GM12878 (cell line): ENCODE results near the gene ZNF385D. TPM values are rescaled to one million over a fixed set of nuclear protein-coding genes. Genes with fewer than 3 reads are reported as not detected.
"Not testable (repeated sequence)": the region's sequence is repeated elsewhere in the genome, so short reads cannot be mapped to it uniquely, and the experiment has no call there.

Experiments used
- ATAC-seq: fragments of 200-7000 bp; cut with Tn5 transposase; 3 replicates; pipeline ENCODE4 v1.9.1; 2020; ENCODE audit warnings: mild to moderate bottlenecking, moderate library complexity
- BruUV-seq: library from RNA; stranded (reverse); fragments of 400-500 nt; replicated peaks from 2 replicates; lab custom pipeline; 2021; lab: Mats Ljungman, UMichigan
- CTCF ChIA-PET: fragments of 300-600 bp; sonication (Branson Sonifier 250); formaldehyde crosslinking; extraction: SDS; loops from one replicate; lab custom pipeline; 2021; ENCODE audit warnings: inconsistent platforms; lab: Yijun Ruan, JAX
- POLR2A ChIA-PET: fragments of 350-600 bp; formaldehyde crosslinking; extraction: SDS; loops from one replicate; lab custom pipeline; 2021; ENCODE audit warnings: inconsistent platforms; lab: Charles Lee
- RAD21 ChIA-PET: fragments of 300-600 bp; sonication (Branson Sonifier 250); formaldehyde crosslinking; loops from one replicate; lab custom pipeline; 2023; ENCODE audit warnings: antibody characterized with exemption; ENCODE audit not compliant: unreplicated experiment; lab: Charles Lee
- SMC1A ChIA-PET: fragments of 300-600 bp; sonication (Branson Sonifier 250); formaldehyde crosslinking; loops from one replicate; lab custom pipeline; 2023; ENCODE audit not compliant: unreplicated experiment, uncharacterized antibody; lab: Charles Lee
- DNase-seq: peaks from one replicate; pipeline ENCODE4 v3.0.0-alpha.2; 2011; ENCODE audit warnings: low read depth, low spot score
- FAIRE-seq: peaks from 3 replicates; lab custom pipeline; 2011; peaks lifted over from hg19 to GRCh38; lab: Jason Lieb, UNC
- H2AFZ ChIP-seq: 2 replicates; pipeline ENCODE4 v1.6.0; 2011; ENCODE audit warnings: low read depth, low read length, control low read depth; ENCODE audit not compliant: control insufficient read depth
- H3K27ac ChIP-seq: 2 replicates; pipeline ENCODE4 v1.5.1; 2011; ENCODE audit warnings: control low read depth; ENCODE audit not compliant: control insufficient read depth, insufficient read depth
- H3K27me3 ChIP-seq, 2 experiments: replicated peaks in 1 of 2; 2 replicates each; pipeline versions ENCODE4 v1.6.0 to v1.6.1; 2011; ENCODE audit warnings: low read length in 1 of 2; ENCODE audit not compliant: control insufficient read depth in 2 of 2, insufficient read depth in 2 of 2
- H3K36me3 ChIP-seq, 2 experiments: 2 replicates each; pipeline ENCODE4 v1.5.1; 2011; ENCODE audit warnings: low read length in 1 of 2; ENCODE audit not compliant: control insufficient read depth in 2 of 2, insufficient read depth in 2 of 2
- H3K4me1 ChIP-seq: 2 replicates; pipeline ENCODE4 v1.6.1; 2011; ENCODE audit warnings: mild to moderate bottlenecking, low read length, moderate library complexity, mixed read lengths; ENCODE audit not compliant: control insufficient read depth, insufficient read depth
- H3K4me2 ChIP-seq: 2 replicates; pipeline ENCODE4 v1.6.0; 2011; ENCODE audit warnings: control low read depth; ENCODE audit not compliant: control insufficient read depth, insufficient read depth
- H3K4me3 ChIP-seq: fragments of 200-600 bp; sonication (generic); 2 replicates; pipeline ENCODE4 v1.5.1; 2016
- H3K79me2 ChIP-seq: 2 replicates; pipeline ENCODE4 v1.6.0; 2011; ENCODE audit warnings: low read length; ENCODE audit not compliant: control insufficient read depth, insufficient read depth
- H3K9ac ChIP-seq: 2 replicates; pipeline ENCODE4 v1.8.0; 2011; ENCODE audit warnings: low read length, control low read depth, mixed read lengths; ENCODE audit not compliant: control insufficient read depth, insufficient read depth
- H3K9me3 ChIP-seq: replicated peaks from 3 replicates; pipeline ENCODE4 v1.5.1; 2011; ENCODE audit warnings: mild to moderate bottlenecking, low read length; ENCODE audit not compliant: control insufficient read depth, insufficient read depth
- H4K20me1 ChIP-seq: 2 replicates; pipeline ENCODE4 v1.6.0; 2011; ENCODE audit not compliant: control insufficient read depth, insufficient read depth
- BMI1 ChIP-seq: fragments of 450-650 bp; IDR thresholded peaks from 2 replicates; pipeline ENCODE4 v1.6.1; 2016; ENCODE audit warnings: mild to moderate bottlenecking, moderate library complexity, borderline replicate concordance
- EGR1 ChIP-seq, 2 experiments: IDR thresholded peaks; 1 replicate in 1 of 2; 2 replicates in 1 of 2; pipeline ENCODE4 v1.6.1; 2011 to 2012; ENCODE audit warnings: low read depth in 2 of 2, low read length in 2 of 2, borderline replicate concordance in 1 of 2, mild to moderate bottlenecking in 1 of 2, moderate library complexity in 1 of 2
- ESRRA ChIP-seq: IDR thresholded peaks from 2 replicates; pipeline ENCODE4 v1.6.1; 2012; ENCODE audit warnings: mild to moderate bottlenecking, low read length, improper control_type of control experiment
- HDAC6 ChIP-seq: fragments of 200-600 bp; sonication (generic); IDR thresholded peaks from one replicate; pipeline ENCODE4 v1.8.0; 2017; ENCODE audit warnings: antibody characterized with exemption; ENCODE audit not compliant: unreplicated experiment
- IKZF1 ChIP-seq: fragments of 450-650 bp; conservative IDR thresholded peaks from 2 replicates; pipeline ENCODE4 v1.6.1; 2017; ENCODE audit warnings: antibody characterized with exemption, mild to moderate bottlenecking
- NFIC ChIP-seq: IDR thresholded peaks from 2 replicates; pipeline ENCODE4 v1.6.1; 2012; ENCODE audit warnings: low read depth, mild to moderate bottlenecking, inconsistent platforms, low read length, moderate library complexity
- RAD51 ChIP-seq: fragments of 450-650 bp; IDR thresholded peaks from 2 replicates; pipeline ENCODE4 v1.6.1; 2016; ENCODE audit warnings: moderate library complexity, mild to moderate bottlenecking, inconsistent platforms
- SMAD5 ChIP-seq: IDR thresholded peaks from 2 replicates; pipeline ENCODE4 v1.6.1; 2016; ENCODE audit warnings: antibody characterized with exemption, low read depth
- TARDBP ChIP-seq: IDR thresholded peaks from 2 replicates; pipeline ENCODE4 v1.6.1; 2016; ENCODE audit warnings: borderline replicate concordance
- ZNF207 ChIP-seq: fragments of 450-650 bp; IDR thresholded peaks from 2 replicates; pipeline ENCODE4 v1.6.1; 2014; ENCODE audit warnings: antibody characterized with exemption, mild to moderate bottlenecking, borderline replicate concordance
- WGBS: methylation state at CpG from one replicate; pipeline ENCODE4 v1.1.6; 2016; ENCODE audit warnings: low lambda C conversion rate; ENCODE audit not compliant: insufficient replicate concordance, insufficient coverage; ENCODE audit errors: missing lambda C conversion rate; 5-methylcytosine and 5-hydroxymethylcytosine counted together
- in situ Hi-C: fragments of 300-500 bp; cut with MboI; formaldehyde crosslinking; loops from 9 replicates; pipeline ENCODE4 v1.14.3; 2018; ENCODE audit warnings: mixed read lengths
- intact Hi-C: fragments of 100-400 bp; cut with micrococcal nuclease; formaldehyde crosslinking; loops from one replicate; pipeline ENCODE4 v1.14.2; 2022; ENCODE audit not compliant: unreplicated experiment
- polyA plus RNA-seq, 11 experiments: library from polyadenylated mRNA; depleted of rRNA in 4 of 11; unstranded in 6 of 11; stranded (reverse) in 5 of 11; fragments of >200 nt; fragmentation: Nextera tagmentation in 4 of 11; fragmentation: Illumina TruSeq in 1 of 11; extraction: Ambion mirVana in 4 of 11; extraction: Trizol in 1 of 11; gene quantifications; 1 replicate in 1 of 11; 2 replicates in 10 of 11; pipeline versions ENCODE4 v1.2.1 to v1.2.3, GENCODE V29; 2011 to 2016; ENCODE audit warnings: inconsistent platforms in 2 of 11, missing spikeins in 2 of 11, low read depth in 1 of 11
- total RNA-seq, 4 experiments: library from RNA; depleted of rRNA in 3 of 4; stranded (reverse); fragments of >200 nt in 3 of 4; fragmentation: Illumina TruSeq in 1 of 4; extraction: Trizol in 1 of 4; gene quantifications; 2 replicates each; pipeline versions ENCODE4 v1.2.1 to v1.2.3, GENCODE V29; 2013 to 2021

ZNF385D gene
- total and polyA plus RNA-seq, 10 of the 15 experiments (the other 5 are each of a cell fraction or from before 2014, with no cell fraction given), result 0.01 to 0.62 (median 0.18) TPM; not detected in 5

DNA sequence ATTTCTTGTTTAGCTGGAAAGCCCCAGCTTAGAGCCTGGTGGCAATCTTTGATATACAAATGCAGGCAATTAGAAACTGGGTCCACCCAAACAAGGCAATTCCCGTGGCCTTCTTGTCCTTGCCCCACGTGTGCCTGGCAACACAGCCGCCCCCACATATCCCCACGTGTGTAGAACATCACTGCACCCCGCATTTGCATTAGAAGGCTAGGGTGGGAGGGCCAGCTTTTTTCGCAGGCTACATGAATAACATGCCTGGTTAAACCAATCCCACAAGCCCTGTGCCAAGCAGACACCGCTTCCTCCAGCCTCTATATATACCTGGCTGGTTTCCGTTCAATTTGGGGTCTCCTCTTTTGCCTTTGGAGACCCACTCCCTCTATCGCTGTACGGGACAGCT, 250.2 kb downstream of the ZNF385D start:
- Histone ChIP-seq H3K4me1 (no peaks in the 10 kb centered on the region), H3K79me2 (no peaks in the 10 kb centered on the region), H3K9ac (no peak overlapping the region), H3K36me3 (no peaks in the 10 kb centered on the region), H3K27me3 (no peaks in the 10 kb centered on the region; a peak in 1 of 4 replicates), H3K9me3 (no peaks in the 10 kb centered on the region), H3K4me2 (no peak overlapping the region), H2AFZ (no peak overlapping the region), H4K20me1 (no peaks in the 10 kb centered on the region), H3K4me3 (no peak overlapping the region), H3K27ac (no peak overlapping the region)
- BruUV-seq, result no TSS peak
- ChIA-PET POLR2A (no interaction called here), CTCF (no interaction called here), RAD21 (no interaction called here), SMC1A (no interaction called here)
- intact Hi-C loops, result no loop called here
- DNase-seq (no peak), ATAC-seq (no peak), FAIRE-seq (no peak)
- in situ Hi-C loops, result no loop called here
- 36% methylated on average over 10 of the region's 10 CpGs for WGBS
- TF ChIP-seq BMI1 (no peak), HDAC6 (no peak), ESRRA (no peak), NFIC (no peak), ZNF207 (no peak), TARDBP (no peak), IKZF1 (no peak), RAD51 (no peak), EGR1 (IDR thresholded peaks at IDR 0.05; ENCODE audit: borderline replicate concordance in 1 of 2, low read depth in 2 of 2, low read length in 2 of 2) (no peak), SMAD5 (no peak)

DNA sequence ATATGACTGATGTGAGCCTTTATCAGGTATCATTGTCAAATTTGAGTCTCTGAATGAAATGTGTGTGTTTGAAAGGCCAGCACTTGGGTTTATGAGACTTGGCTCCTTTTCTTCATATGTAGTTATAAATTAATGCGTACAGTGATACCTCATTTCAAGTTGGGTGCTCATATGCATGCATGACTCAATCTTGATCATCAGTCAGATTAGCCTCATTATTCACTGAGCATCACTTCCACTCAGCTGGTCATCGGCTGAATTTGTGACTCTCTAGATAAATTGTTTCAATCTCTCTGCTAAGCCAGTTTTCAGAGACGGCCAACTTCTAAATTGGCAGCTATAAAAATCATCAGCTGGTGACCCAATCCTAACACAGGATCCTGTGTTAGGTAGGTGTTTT, 260.3 kb downstream of the ZNF385D start:
- BruUV-seq, DNase-seq: not testable (repeated sequence)

More for the DNA sequence above, 260.3 kb downstream of the ZNF385D start:
- H3K4me1 ChIP-seq, FAIRE-seq, H3K9me3 ChIP-seq, H3K4me2 ChIP-seq, intact Hi-C loops, RAD21 ChIA-PET, H2AFZ ChIP-seq, H3K27ac ChIP-seq, H4K20me1 ChIP-seq, H3K79me2 ChIP-seq, H3K9ac ChIP-seq, H3K4me3 ChIP-seq, H3K27me3 ChIP-seq, ATAC-seq, POLR2A ChIA-PET, H3K36me3 ChIP-seq: not testable (repeated sequence)
- in situ Hi-C loops, result loop anchor here (25.0 kb wide), 1 partner anchor 1153 kb away; no protein-coding TSS in a partner anchor
- ChIA-PET SMC1A (interaction anchor here (0.8 kb wide), 1 partner anchor 9 kb away, joined by 3 read pairs; no protein-coding TSS in a partner anchor), CTCF (interaction anchor here (0.7 to 1.5 kb wide), 2 partner anchors 270 to 474 kb away, joined by 3 to 5 read pairs; no protein-coding TSS in a partner anchor)
- no CpG with 5 or more reads among the region's 3 CpGs for WGBS
